Stomach (tissue), 9 donors: ENCODE data around the gene PTCHD1. TPM values are rescaled to one million over a fixed set of nuclear protein-coding genes. Genes with fewer than 3 reads are reported as not detected.

Experiments used
- DNase-seq, 2 donors: peaks; one replicate each; pipeline versions ENCODE4 v3.0.0 to v3.0.0-alpha.2; 2013 to 2019
- H3K27ac ChIP-seq, 5 donors: fragments of 200-600 bp in 4 of 5; sonication (generic) in 4 of 5; one replicate each; pipeline ENCODE4 v1.5.1; 2013 to 2019; ENCODE audit warnings: mild to moderate bottlenecking in 1 of 5, moderate library complexity in 1 of 5
- H3K27me3 ChIP-seq, 3 donors: fragments of 200-600 bp; sonication (generic); one replicate each; pipeline ENCODE4 v1.5.1; 2017 to 2019; ENCODE audit warnings: mixed run types in 1 of 3
- H3K36me3 ChIP-seq, 4 donors: fragments of 200-600 bp; sonication (generic); 1 replicate in 3 of 4; 2 replicates in 1 of 4; pipeline ENCODE4 v1.5.1; 2016 to 2019
- H3K4me1 ChIP-seq, 4 donors: fragments of 200-600 bp; sonication (generic); one replicate each; pipeline ENCODE4 v1.5.1; 2016 to 2019
- H3K4me3 ChIP-seq, 4 donors: fragments of 200-600 bp; sonication (generic) in 3 of 4; one replicate each; pipeline ENCODE4 v1.5.1; 2016 to 2019; ENCODE audit warnings: mild to moderate bottlenecking in 1 of 4
- H3K9me3 ChIP-seq, 4 donors: fragments of 200-600 bp; sonication (generic); one replicate each; pipeline ENCODE4 v1.5.1; 2016 to 2019
- EP300 ChIP-seq: sonication (generic); formaldehyde crosslinking; IDR thresholded peaks from one replicate; pipeline ENCODE4 v1.6.1; 2017; ENCODE audit warnings: antibody characterized with exemption
- POLR2A ChIP-seq, 4 donors: fragments of 450-650 bp; IDR thresholded peaks; one replicate each; pipeline ENCODE4 v1.6.1; 2016; ENCODE audit warnings: antibody characterized with exemption in 4 of 4, control low read depth in 2 of 4, mild to moderate bottlenecking in 1 of 4, moderate library complexity in 1 of 4
- POLR2AphosphoS5 ChIP-seq, 3 donors: sonication (generic); formaldehyde crosslinking; IDR thresholded peaks; one replicate each; pipeline ENCODE4 v1.6.1; 2016; ENCODE audit warnings: antibody characterized with exemption in 3 of 3
- WGBS, 5 donors: extraction: QIAGEN DNeasy Blood & Tissue Kit in 3 of 5; methylation state at CpG; one replicate each; pipeline versions ENCODE4 v1.1.5 to v1.1.7; 2013 to 2018; 5-methylcytosine and 5-hydroxymethylcytosine counted together
- intact Hi-C: fragments of 100-400 bp; cut with DNase I; formaldehyde crosslinking; loops from one replicate; pipeline ENCODE4 v1.15.1; 2023; ENCODE audit warnings: low total_unique reads
- polyA plus RNA-seq, 3 donors: library from polyadenylated mRNA; stranded (reverse); fragments of 200-250 nt; gene quantifications; one replicate each; pipeline ENCODE4 v1.2.3, GENCODE V29; 2013
- total RNA-seq, 5 donors: library from RNA; depleted of rRNA; stranded (reverse); fragments of >200 nt; gene quantifications; one replicate each; pipeline versions ENCODE4 v1.1.0 to v1.2.3, GENCODE V29; 2014 to 2016
- TF ChIP-seq, protein P1 (sequence below), 7 experiments: fragments of 450-650 bp in 4 of 7; fragments of 200-600 bp in 3 of 7; sonication (generic) in 3 of 7; IDR thresholded peaks; one replicate each; pipeline ENCODE4 v1.5.1; 2016 to 2019; ENCODE audit warnings: antibody characterized with exemption in 7 of 7, control low read depth in 2 of 7, mild to moderate bottlenecking in 1 of 7
- donor health status: healthy with polysubstance abuse.
- donor health status: Bipolar disorder and iron deficiency.
- donor health status: healthy.

The PTCHD1 gene
- total and polyA plus RNA-seq, 8 donors: 0.15 to 6.2 (median 1.7) TPM; not detected in 1

DNA sequence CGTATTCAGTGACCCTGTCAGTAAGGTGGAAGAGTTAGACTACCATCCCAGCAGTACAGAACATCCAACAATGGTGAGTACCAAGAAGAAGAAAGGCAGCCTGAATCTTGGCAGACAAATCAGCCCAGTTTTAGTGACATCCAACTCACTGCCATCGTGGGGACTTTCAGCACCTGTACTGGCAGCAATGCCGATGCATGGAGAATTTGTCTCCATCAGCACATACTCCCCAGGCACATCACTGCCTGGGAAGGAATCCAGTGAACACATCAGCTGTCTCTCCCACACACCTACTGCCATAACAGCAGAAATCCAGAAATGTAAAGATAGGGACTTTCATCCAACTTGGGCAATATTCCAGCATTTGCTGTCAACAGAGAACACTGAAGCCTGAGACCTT lies 29.8 kb downstream of the PTCHD1 start:
- H3K4me3 ChIP-seq: no peak overlapping the region
- WGBS, 5 donors: 74 to 93% (median 76%) methylated on average over 2 to 3 of the region's 3 CpGs
- DNase-seq: no peak
- H3K27me3 ChIP-seq: no peaks in the 10 kb centered on the region
- H3K27ac ChIP-seq: no peak overlapping the region
- intact Hi-C loops: no loop called here
- no peaks in the 10 kb centered on the region for H3K9me3 ChIP-seq
- no peak for TF ChIP-seq POLR2A (IDR thresholded peaks at IDR 0.05)
- TF ChIP-seq, protein P1, sequence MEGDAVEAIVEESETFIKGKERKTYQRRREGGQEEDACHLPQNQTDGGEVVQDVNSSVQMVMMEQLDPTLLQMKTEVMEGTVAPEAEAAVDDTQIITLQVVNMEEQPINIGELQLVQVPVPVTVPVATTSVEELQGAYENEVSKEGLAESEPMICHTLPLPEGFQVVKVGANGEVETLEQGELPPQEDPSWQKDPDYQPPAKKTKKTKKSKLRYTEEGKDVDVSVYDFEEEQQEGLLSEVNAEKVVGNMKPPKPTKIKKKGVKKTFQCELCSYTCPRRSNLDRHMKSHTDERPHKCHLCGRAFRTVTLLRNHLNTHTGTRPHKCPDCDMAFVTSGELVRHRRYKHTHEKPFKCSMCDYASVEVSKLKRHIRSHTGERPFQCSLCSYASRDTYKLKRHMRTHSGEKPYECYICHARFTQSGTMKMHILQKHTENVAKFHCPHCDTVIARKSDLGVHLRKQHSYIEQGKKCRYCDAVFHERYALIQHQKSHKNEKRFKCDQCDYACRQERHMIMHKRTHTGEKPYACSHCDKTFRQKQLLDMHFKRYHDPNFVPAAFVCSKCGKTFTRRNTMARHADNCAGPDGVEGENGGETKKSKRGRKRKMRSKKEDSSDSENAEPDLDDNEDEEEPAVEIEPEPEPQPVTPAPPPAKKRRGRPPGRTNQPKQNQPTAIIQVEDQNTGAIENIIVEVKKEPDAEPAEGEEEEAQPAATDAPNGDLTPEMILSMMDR (IDR thresholded peaks at IDR 0.05): no peak
- TF ChIP-seq EP300: no peak
- no peak for TF ChIP-seq POLR2AphosphoS5 (IDR thresholded peaks at IDR 0.05)
- H3K4me1 ChIP-seq: peaks cover 0 to 8% (median 0%) of the 10 kb centered on the region in 4 donors
- H3K36me3 ChIP-seq: no peaks in the 10 kb centered on the region

DNA sequence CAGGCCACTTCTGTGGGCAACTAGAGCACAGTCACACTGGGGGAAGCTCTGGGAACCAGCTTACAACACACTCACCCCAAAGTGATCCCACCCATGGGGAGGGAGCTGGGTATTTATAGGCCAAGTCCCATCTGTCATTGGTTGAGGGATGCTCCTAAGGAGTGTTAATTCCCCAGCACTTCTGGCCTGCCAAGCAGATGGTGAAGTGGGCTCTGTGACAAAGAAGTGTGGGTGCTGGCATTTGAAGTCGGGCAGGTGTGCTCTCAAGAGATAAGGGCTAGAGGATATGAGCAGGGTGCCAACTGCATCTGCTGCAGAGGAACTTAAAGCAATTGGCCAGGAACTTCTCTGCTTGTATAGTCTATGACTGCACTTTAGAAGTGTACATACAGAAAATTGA lies 30.9 kb downstream of the PTCHD1 start:
- WGBS, 5 donors: 13 to 48% (median 25%) methylated on average over 1 of the region's 1 CpG
- Histone ChIP-seq H3K36me3 (no peaks in the 10 kb centered on the region), H3K4me1 (peaks cover 0 to 8% (median 0%) of the 10 kb centered on the region in 4 donors), H3K27ac (no peak overlapping the region), H3K27me3 (no peaks in the 10 kb centered on the region), H3K4me3 (no peak overlapping the region), H3K9me3 (no peaks in the 10 kb centered on the region)
- DNase-seq: peak in 1 of 2 donors; percentile 28
- intact Hi-C loops: no loop called here
- TF ChIP-seq POLR2AphosphoS5 (IDR thresholded peaks at IDR 0.05) (no peak), POLR2A (IDR thresholded peaks at IDR 0.05) (no peak), EP300 (no peak)
- TF ChIP-seq, protein P1 (IDR thresholded peaks at IDR 0.05): no peak

DNA sequence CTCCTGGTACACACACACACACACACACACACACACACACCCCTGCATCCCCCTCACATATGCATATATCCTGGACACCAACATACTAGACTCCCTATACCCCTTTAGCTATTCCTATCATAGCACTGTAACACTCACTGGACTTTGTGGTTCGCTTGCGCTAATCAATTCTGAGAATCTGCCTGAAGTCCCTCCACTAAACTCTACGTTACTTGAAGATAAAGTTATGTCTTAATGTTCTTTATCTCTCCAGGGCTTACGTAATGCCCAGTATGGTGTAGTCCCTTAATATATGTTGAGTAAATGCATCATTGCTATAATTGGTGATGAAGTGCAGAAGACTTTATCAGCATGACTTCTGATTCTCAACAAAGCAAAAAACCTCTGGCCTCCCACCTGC lies 32.3 kb downstream of the PTCHD1 start:
- TF ChIP-seq POLR2AphosphoS5 (IDR thresholded peaks at IDR 0.05): no peak
- TF ChIP-seq EP300: no peak
- TF ChIP-seq, protein P1 (IDR thresholded peaks at IDR 0.05): no peak
- TF ChIP-seq POLR2A (IDR thresholded peaks at IDR 0.05): no peak
- WGBS, 5 donors: 86 to 98% (median 90%) methylated on average over 4 of the region's 4 CpGs
- H3K9me3 ChIP-seq: no peaks in the 10 kb centered on the region
- no peak for DNase-seq
- H3K4me3 ChIP-seq: no peak overlapping the region
- no peaks in the 10 kb centered on the region for H3K36me3 ChIP-seq
- no peaks in the 10 kb centered on the region for H3K27me3 ChIP-seq
- H3K27ac ChIP-seq: no peak overlapping the region
- H3K4me1 ChIP-seq: peaks cover 0 to 8% (median 0%) of the 10 kb centered on the region in 4 donors
- intact Hi-C loops: no loop called here

DNA sequence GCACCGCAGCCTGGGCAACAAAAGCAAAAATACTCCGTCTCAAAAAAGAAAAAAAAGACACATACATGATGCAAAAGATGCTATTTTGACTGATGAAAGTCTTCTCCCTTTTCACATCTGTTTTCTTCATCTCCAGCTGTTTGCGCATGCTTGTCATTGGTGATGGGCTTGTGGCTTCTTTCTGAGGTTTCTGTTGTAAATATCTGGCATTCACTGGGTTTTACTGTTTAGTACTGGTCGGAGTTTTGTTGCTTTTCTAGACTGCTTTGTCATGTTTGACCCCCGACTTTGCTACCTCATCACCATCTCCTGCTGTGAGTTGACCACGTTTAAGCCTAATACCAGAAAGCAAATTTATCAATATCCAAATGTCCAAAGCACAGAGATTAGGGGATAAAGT lies 34.4 kb downstream of the PTCHD1 start:
- Histone ChIP-seq H3K4me1 (peaks cover 0 to 15% (median 2%) of the 10 kb centered on the region in 4 donors), H3K27ac (no peak overlapping the region), H3K27me3 (no peaks in the 10 kb centered on the region), H3K4me3 (no peak overlapping the region), H3K9me3 (no peaks in the 10 kb centered on the region), H3K36me3 (no peaks in the 10 kb centered on the region)
- 48 to 76% (median 66%) methylated on average over 6 of the region's 6 CpGs for WGBS, 5 donors
- intact Hi-C loops: no loop called here
- TF ChIP-seq, protein P1 (IDR thresholded peaks at IDR 0.05): no peak
- TF ChIP-seq POLR2A (IDR thresholded peaks at IDR 0.05) (no peak), POLR2AphosphoS5 (IDR thresholded peaks at IDR 0.05) (no peak)
- DNase-seq: no peak
